Stimulated activated CD4-positive, alpha-beta T cell treated with anti-CD3 and anti-CD28 coated beads, TNF-alpha, amount 100 ng/mL, for 24 hours (primary cell): ENCODE data around the gene FASN.

Experiments used
- DNase-seq, 3 experiments: peaks; one replicate each; pipeline ENCODE4 v3.0.0-alpha.2; 2020; ENCODE audit warnings: low read depth in 3 of 3

Gene FASN

DNA sequence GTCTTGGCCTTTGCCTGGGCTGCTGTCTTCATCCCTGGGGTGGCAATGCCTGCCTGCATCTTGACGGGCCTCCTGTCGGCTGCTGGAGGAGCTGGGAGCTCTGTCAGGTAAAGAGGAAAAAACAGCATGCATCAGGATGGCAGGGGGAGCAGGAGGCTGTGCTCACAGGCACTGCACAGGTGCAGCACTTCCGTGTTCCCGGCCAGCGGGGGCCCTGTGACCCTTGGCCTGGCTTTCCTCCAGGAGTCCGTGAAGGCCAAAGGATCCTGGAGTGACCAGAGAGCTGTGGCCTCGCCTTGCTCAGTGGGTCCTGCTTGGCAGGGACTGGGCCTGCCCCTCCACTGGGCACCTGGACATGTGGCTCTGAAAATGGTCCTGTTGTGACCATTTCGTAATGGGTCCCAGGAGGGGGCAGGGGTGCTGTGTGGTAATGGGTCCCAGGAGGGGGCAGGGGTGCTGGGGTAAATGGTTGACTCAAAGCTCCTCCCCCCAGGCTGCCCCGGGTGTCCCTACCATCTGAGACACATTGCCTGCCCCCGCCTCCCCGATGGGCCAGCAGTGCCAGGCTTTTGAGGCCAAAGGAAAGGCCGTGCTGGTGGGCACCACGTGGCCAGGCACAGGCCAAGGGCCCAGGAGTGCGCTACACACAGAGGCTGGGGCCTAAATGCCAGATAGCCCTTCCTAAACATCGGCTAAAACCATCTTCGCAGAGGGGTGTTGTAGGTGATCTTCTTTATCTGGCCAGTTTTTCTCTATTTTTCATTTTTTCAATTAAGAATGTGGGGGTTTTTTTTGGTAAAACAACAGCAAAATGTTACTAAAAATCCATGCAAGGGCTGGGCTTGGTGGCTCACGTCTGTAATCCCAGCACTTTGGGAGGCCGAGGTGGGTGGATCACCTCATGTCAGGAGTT is 4.0 kb upstream of the FASN start:
- no peak for DNase-seq

DNA sequence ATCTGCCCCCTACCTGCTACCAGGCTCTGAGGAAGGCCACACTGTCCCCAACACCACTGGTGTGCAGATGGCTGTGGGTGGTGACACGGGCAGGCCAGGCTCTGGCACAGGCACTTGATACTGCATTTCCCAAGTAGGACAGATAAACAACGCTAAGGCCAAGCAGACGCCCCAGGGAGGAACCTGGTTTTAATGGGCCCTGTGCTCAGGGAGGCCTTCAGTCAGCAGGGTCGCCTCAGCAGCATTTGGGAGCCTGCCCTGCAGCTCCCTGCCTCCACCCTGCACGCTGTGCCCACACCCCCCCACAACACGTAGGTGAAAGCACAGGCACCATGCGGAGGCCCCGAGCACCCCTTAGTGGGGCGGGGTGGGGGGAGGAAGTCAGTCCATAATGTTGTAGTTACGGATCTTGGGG is 3.3 kb upstream of the FASN start:
- no peak for DNase-seq

DNA sequence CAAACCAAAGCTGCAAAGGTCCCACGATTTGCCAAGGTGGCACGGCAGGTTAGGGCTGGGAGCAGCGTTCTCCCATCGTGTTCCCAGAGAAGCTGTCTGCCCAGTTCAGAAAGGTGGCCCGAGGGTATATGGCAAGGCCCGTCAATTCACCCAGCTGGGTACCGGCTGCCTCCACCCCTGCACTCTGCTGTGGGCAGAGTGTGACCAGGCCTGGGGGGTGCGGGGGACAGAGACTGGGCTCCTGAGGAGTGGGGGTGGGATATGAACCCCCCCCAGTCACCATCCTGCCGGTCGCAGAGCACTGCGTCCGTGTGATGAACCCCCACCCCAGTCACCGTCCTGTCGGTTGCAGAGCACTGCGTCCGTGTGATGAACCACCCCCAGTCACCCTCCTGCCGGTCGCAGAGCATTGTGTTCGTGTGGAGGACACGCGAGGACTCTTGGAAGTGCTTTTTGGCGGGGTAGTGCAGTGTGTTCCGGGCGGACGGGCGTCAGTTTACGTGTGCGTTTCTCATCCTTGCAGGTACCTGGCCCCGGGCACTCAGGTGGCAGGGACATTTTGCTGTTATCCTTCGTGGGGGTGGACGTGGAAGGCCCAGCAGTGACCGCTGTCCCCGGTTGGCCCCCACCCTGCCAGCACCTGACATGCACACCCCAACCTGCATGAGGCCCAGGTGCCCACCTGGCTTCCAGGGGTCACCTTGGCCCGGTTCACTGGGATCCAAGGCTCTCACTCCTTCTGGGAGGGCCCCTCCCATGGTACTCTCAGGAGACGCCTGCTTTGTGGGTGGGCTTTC is 2.7 kb upstream of the FASN start:
- no peak for DNase-seq

DNA sequence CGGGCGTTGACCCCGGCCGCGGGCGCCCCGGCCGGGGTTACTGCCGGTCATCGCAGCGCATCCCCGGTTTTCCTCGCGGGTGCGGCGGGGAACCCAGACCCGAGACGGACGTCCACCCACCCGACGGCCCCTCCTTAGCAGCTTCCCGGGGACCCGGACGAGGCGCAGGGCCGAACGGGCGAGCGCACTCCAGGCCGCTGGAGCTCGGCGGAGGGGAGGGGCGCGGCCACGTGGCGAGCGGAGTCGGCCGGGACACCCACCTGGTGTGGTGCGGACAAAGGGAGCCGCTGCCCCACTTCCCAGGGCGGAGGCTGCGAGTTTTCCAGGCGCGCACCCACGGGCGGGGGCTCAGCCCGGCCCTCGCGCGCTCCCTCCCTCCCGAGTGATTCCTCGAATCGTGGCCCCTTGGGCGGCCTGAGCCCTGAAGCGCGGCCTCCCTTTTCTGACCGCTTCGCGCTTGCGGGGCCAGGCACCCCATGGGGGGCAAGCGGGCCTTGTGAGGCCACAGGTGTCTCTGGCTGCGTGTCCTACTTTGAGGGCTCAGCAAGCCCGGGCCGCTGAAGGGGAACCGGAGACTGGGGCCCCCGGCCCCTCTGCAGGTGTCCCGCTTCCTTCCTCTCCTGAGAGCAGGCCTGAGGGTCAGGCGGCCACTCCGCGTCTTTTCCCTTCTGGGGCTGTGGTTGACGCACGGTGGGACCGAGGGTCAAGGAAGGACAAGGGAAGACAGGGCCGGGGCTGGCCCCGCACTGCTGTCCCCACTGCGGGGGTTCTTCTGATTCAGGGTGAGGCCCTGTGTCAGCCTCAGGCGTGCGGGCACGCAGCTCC is 1.1 kb upstream of the FASN start:
- DNase-seq = no peak

DNA sequence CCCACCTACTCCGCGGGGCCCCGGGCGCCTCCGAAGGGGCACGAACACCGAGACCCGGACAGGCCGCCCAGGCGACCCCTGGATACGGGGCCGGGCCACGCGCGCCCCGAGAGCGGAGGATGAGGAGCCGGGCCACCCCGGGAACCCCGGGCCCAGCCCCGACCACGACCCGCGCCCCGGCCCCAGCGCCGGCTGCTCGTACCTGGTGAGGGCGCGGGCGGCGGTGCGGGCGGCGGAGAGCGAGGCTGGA is 192 bp downstream of the FASN start:
- no peak for DNase-seq

DNA sequence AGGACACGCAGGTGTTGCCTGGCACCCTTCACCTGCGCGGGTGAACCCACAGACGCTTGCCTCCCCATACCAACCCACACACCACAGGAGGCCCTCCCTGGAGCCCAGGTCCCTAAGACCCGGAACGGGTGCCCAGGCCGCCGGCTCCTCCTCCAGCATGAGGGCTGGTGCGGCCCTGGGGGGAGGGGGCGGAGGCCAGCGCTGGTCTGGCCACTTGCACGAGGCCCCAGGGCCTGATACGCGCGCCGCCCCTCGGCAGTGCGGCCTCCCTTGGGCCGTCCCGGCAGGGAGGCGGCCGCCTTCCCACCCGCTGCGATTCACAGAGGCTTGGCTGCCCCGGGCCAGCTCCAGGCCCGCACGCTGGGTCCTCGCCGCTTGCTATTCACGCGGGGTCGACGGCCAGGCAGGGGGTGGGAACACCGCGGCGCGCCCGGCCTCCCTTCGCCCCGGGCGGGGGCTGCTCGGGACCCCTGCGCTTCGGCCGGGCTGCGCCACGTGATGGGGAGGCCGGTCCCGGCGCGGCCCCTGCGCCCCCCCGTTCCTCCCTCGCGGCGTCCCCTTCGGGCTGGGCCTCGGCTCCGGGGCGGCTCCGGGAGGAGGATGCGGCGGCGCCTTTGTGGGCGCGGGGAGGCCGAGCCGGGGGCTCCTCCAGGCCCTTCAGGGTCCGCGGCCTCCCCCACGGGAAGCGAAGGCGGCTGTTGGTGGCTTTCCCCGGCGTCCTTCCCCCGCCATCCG is 685 bp downstream of the FASN start:
- peak in 1 of 3 experiments; percentile 30 for DNase-seq

DNA sequence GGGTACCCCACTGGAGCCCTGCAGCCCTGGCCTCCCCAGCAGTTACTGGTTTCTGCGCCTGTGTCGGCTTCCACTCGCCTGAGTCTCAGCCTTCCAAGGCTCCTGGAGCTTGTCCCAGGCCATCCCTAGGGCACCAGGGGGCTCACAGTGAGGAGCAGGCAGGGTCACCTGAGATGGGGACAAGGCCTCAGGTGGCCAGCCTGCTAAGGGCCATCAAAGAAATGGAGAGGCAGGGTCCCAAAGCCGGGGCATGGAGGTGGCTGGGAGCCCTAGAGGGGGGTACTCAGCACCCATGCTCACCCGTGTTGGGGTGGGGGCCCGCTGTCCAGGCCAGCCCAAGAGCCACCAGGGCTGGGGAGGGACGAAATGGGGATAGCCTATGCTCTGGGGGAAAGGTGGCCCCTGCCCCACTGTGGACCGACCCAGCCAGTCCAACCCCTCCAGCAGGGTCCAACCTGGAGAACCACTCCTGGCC is 1.3 kb downstream of the FASN start:
- no peak for DNase-seq

DNA sequence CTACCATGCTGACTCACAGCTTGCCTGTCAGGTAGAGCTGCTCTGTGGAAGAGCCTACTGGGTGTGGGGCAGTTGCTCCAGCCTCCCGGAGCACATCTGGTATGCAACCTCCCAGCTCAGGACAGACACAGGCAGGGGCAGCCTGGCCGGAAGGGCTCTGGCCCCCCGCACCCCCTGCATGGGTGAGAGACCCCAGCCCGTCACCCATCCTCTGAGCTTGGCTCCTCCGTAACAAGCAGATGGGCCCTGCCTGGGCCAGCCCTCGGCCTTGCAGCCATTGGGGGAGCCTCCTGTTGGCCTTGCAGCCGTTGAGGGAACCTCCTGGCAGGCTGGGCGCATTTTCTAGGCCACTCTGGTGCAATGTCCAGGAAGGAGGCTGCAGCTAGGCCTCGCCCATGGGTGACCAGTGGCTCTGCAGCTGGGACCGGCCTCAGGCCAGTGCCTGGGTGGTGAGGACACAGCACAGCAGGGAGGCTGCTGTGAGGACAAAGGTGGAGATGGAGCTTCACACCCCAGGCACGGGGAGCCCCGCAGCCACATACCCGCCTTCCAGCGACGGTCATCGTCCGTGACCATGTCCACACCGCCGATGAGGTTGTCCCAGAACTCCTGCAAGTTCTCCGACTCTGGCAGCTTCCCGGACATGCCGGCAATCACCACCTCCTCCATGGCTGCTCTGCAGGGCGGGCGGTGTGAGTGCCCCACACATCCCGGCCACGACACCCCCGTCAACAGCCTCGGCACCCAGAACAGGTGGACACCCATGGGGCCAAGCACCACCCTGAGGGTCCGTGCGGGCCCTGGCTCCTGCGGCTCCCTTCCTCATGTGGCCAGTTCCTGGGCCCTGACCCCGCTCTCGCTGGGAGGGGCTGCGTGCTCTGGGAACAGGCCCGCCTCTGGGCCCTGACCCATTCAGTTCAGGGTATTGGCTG is 2.0 kb downstream of the FASN start:
- no peak for DNase-seq

DNA sequence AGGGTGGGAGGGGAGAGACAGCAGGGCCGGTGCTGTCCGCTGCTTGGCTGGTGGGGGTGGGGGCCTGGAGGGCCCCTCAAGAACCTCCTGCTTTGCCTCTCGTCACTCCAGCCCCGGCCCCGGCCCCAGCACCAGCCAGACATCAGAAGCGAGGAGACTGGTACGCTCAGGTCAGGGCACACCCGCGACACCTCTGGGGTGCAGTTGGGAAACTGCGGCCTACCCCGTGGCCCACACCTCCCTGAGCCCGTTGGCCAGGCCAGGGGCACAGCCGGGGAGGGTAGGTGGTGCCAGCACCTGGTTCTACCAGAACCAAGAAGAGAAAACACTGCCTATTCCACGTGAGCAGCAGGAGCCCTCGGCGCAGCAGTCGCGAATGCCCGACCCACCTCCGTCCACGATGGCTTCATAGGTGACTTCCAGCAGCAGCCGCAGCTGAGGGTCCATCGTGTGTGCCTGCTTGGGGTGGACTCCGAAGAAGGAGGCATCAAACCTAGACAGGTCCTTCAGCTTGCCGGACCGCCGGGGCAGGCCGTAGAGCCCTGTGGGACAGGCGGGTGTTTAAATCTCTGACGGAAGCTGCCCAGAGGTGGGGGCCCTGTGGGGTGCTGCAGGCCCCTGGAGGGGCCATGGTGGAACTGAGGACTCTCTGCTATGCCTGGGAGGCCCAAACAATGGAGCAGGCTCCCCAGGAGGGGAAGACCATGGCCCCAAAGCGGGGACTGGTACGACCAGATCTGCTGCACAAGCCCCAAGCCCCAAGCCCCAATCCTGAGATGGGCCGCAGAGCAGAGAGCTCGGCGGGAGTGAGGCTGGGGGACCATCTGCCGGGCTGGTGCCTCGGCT is 2.9 kb downstream of the FASN start:
- no peak for DNase-seq

DNA sequence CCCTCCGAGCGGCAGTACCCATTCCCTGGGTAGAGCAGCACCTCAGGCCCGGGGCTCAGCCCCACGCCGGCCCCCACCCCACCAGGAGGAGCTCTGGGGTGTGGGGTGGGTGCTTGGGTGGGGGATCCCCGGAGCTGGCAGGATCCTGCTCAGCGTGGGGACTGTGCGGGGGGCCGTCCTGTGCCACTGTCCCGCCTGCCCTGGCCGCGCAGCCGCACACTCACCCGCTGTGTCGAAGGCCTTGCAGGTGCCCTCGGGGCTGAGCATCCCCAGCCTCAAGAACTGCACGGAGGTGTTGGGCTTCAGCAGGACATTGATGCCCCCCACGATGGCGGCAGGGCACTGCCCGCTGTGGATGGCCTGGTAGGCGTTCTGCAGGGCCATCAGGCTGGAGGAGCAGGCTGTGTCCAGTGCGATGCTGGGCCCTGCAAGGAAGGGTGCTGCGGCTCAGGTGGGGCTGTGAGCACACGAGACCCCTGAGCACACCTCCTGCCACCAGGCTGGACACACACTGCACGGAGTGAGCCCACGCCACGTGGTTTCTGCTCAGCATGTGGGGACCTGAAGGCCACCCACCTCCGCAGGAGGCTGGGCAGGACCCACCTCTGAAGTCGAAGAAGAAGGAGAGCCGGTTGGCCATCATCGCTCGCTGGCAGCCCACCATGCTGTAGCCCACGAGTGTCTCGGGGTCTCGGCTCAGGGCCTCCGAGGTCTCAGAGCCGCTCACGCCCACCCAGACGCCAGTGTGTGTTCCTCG is 4.9 kb downstream of the FASN start:
- no peak for DNase-seq

DNA sequence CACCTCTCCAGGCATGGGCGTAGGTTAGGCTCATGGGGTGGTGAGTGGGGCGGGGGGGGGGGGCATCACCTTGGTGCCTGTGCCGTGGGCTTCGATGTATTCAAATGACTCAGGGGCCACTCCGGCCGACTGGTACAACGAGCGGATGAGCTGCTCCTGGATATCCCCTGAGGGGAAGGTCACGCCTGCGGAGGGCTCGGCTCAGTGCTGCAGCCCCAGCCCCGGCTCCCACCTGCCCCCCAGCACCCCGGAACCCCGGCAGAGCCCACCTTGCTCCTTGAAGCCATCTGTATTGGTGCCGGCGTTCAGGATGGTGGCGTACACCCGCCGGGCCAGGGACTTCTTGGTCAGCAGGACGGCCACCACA is 5.4 kb downstream of the FASN start:
- DNase-seq = no peak

DNA sequence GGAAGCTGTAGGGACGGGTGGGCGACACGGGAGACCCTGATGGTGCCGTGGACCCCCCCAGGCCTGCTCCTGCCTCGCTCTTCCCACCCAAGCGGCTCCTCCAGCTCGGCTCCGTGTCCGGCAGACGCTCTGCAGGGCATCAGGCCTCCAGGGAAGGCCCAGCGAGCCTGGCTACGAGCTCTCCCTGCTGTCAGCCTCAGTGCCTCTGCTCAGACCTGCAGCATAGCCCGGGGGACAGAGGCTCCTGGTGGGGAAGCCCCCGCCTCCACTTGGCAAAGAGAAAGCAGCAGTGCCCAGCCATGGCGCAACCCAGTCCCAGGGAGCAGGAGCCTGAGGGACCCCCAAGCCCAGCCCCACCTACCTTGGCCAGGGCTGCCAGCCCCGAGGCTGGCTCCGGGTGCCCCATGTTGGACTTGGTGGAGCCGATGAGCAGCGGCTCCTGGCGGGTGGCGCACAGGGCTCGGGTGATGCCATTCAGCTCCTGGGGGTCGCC is 5.9 kb downstream of the FASN start:
- no peak for DNase-seq

DNA sequence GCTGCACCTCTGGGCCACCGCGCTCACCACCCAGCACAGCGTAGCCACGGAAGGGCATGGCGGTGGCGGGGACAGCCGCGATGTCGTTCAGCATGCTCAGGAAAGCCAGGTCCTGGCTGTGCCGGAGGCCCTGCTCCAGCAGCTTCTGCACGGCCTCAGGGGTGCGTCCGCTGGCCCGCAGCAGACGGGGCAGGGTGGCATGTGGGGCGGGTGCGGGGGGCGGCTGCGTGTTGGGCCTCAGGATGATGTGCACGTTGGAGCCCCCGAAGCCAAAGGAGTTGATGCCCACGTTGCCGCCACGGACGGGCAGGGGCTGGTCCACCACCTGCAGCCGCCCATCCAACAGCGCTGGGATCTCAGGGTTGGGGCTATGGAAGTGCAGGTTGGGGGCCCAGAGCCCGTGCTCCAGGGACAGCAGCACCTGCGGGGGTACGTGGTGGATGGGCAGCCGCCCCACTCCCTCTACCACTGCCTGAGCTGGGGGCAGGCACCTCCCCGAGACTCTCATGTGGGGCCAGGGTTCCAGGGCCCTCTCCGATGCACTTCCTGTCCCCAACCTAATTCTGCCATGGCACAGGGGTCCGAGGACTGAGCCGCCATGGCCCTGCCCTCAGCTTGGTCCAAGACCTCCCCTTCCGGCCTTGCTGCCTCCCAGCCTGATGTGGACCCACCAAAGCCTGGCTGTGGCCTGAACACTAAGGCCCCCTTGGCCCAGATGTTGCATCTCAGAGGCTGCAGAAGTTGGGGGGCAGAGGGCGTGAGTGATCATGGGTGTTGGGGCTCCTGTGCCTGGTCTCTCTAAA is 6.6 kb downstream of the FASN start:
- no peak for DNase-seq

DNA sequence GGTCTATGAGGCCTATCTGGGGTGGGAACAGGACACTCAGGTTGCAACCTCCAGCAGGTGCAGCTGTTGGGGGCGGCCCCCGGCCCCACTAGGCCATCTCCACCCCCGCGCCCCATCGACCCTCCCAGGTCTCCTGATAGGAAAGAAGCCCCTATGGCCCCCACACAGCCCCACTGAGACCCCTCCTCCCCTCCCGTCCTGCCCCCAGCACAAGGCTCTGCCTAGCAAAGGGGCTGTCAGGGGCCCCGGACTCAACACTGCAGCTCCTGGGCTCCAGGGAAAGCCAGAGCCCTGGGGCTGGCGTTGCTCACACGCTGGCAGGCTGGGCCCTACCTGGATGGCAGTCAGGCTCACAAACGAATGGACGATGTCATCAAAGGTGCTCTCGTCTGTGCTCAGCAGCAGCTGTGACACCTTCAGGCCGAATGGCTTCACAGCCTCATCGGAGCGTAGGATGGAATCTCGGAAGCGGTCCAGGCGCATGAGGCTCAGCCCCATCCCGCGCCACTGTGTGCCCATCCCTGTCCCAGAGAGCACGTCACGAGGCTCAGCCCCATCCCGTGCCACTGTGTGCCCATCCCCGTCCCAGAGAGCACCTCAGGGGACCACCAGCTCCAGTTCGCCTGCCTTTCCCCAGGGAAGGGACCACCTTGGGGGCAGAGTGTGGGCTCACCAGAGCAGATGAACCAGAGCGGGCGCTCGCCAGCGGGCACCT is 7.3 kb downstream of the FASN start:
- no peak for DNase-seq

DNA sequence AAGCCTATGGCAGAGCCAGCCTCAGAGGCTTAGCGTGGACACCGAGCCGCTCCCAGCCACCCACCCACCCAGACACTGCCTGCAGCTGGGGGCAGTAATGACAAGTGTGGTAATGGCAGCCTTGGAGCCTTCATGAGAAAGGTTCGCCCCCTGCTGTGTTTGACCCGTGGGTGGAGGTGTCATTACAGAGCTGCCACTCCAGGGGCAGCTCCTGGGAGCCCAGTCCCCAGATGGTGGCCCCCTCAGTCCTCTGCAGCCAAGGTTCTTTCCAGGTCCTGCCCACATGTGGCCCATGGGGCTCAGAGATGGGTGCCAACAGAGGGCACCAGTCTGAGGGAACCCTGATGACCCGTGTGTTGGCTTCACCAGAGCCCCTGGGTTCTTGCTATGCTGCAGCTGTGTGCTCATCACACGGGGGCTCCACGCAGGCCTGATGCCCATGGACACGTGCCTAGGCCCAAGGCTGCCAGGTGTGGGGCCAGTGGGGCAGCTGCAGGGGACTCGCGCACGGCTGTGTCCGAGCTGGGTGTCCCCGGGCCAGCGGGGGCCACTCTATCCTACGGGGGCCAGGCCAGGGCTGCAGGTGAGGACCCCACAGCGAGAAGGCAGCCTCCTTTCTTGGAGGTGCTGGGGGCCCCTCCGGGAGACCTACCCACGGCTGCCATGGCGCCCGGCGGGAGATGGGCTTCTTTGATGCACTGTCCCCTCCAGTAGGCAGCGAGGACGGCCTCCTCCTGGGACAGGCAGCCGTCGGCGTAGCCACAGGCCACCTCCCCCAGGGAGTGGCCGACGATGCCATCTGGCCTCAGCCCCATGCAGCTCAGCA is 8.1 kb downstream of the FASN start:
- DNase-seq = no peak
